Measurements from ENCODE around the gene EXD3.

GRCh38 chr9:137438591-137439157, 15.7 kb upstream of the EXD3 start:
- TF ChIP-seq CTCF (IDR thresholded peaks at IDR 0.05) (no peak), POLR2A (IDR thresholded peaks at IDR 0.05) (no peak)
